SKM-1 (cell line): ENCODE data around the gene ARIH2.

Source experiments
- DNase-seq: peaks from one replicate; lab custom pipeline; 2025; ENCODE audit not compliant: unreplicated experiment; lab: John Stamatoyannopoulos, UW

The ARIH2 gene

GRCh38 chr3:48928679-48929078, 10.0 kb downstream of the ARIH2 start:
- DNase-seq, result no peak

GRCh38 chr3:48929358-48930035, 10.9 kb downstream of the ARIH2 start:
- no peak for DNase-seq

GRCh38 chr3:48930590-48930989, 11.9 kb downstream of the ARIH2 start:
- no peak for DNase-seq

- DNase-seq, result no peak
Observed at GRCh38 chr3:48931944-48932580, 13.4 kb downstream of the ARIH2 start.

- DNase-seq, result no peak
Observed at GRCh38 chr3:48934333-48934991, 15.8 kb downstream of the ARIH2 start.

- no peak for DNase-seq
Observed at GRCh38 chr3:48935530-48935929, 16.9 kb downstream of the ARIH2 start.

GRCh38 chr3:48938156-48938555, 19.5 kb downstream of the ARIH2 start:
- no peak for DNase-seq

- DNase-seq, result no peak
Observed at GRCh38 chr3:48938689-48939088, 20.0 kb downstream of the ARIH2 start.

- DNase-seq, result no peak
Observed at GRCh38 chr3:48945432-48945831, 26.8 kb downstream of the ARIH2 start.

- no peak for DNase-seq
Observed at GRCh38 chr3:48945891-48946549, 27.4 kb downstream of the ARIH2 start.

GRCh38 chr3:48949376-48949717, 30.7 kb downstream of the ARIH2 start:
- no peak for DNase-seq

GRCh38 chr3:48950051-48950450, 31.4 kb downstream of the ARIH2 start:
- DNase-seq, result no peak

- DNase-seq, result no peak
Observed at GRCh38 chr3:48951764-48952163, 33.1 kb downstream of the ARIH2 start.

GRCh38 chr3:48952510-48953118, 34.0 kb downstream of the ARIH2 start:
- no peak for DNase-seq

GRCh38 chr3:48957006-48957705, 38.5 kb downstream of the ARIH2 start:
- DNase-seq, result no peak

- no peak for DNase-seq
Observed at GRCh38 chr3:48960841-48961413, 42.3 kb downstream of the ARIH2 start.

- DNase-seq, result no peak
Observed at GRCh38 chr3:48962340-48962739, 43.7 kb downstream of the ARIH2 start.

GRCh38 chr3:48962939-48963338, 44.3 kb downstream of the ARIH2 start:
- no peak for DNase-seq

GRCh38 chr3:48963591-48963990, 44.9 kb downstream of the ARIH2 start:
- DNase-seq, result no peak

GRCh38 chr3:48966367-48966766, 47.7 kb downstream of the ARIH2 start:
- no peak for DNase-seq
